Activated T-helper 17 cell treated with anti-CD3 and anti-CD28 coated beads, Interleukin-2, amount 50 U/mL, for 72 hours (primary cell): Measurements from ENCODE around the gene SPIN2A. TPM values are rescaled to one million over a fixed set of nuclear protein-coding genes. Genes with fewer than 3 reads are reported as not detected.
"Not testable (repeated sequence)": the region's sequence is repeated elsewhere in the genome, so short reads cannot be mapped to it uniquely, and the experiment has no call there.

Experiments used
- ATAC-seq: fragments of 150-1000 bp; cut with Tn5 transposase; replicated peaks from 2 replicates; pipeline ENCODE4 v1.10.0; 2021; ENCODE audit warnings: mild to moderate bottlenecking, moderate library complexity
- H3K27ac Mint-ChIP-seq: one replicate; pipeline ENCODE4 v1.8.0; 2022; ENCODE audit warnings: mixed read lengths
- H3K27me3 Mint-ChIP-seq: one replicate; pipeline ENCODE4 v1.8.0; 2022; ENCODE audit warnings: mixed read lengths
- H3K36me3 Mint-ChIP-seq: one replicate; pipeline ENCODE4 v1.8.0; 2022; ENCODE audit warnings: low read depth, mild to moderate bottlenecking, mixed read lengths
- H3K4me1 Mint-ChIP-seq: one replicate; pipeline ENCODE4 v1.8.0; 2022; ENCODE audit warnings: mixed read lengths
- H3K4me3 Mint-ChIP-seq: one replicate; pipeline ENCODE4 v1.8.0; 2022; ENCODE audit warnings: mild to moderate bottlenecking, mixed read lengths
- H3K9me3 Mint-ChIP-seq: one replicate; pipeline ENCODE4 v1.8.0; 2022; ENCODE audit warnings: mixed read lengths
- total RNA-seq, 2 donors: library from RNA; stranded (reverse); gene quantifications; one replicate each; pipeline ENCODE4 v1.2.3, GENCODE V29; 2022

The SPIN2A gene
- total RNA-seq, result 1 to 10 TPM in 1 of 2 donors, under 1 TPM in 1; 0.76 to 1.5 TPM

DNA sequence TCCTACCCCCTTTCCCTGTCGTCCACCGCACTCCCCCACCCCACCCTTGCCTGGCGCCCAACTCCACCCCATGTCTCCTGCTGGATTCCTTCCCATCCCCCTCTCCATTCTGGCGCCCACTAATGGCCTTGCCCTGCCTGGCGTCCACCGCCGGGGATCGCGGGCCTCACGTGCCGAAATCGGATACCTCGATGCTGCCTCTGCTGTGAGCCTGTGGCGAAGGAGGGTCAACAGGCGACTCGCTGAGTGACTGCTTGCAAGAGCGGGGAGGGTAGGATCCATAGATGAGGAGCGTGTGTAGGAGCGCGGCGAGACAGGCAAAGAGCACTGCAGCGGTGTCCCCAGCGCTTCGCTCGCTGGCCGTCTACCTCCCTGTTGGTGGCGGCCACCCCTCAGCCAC is at the start of gene SPIN2A:
Gene SPIN2A (minus strand): TSS at position 325 of the 400 bp plus-strand sequence. CDS start 800 bp downstream, outside the sequence.
- H3K4me3 Mint-ChIP-seq, H3K27me3 Mint-ChIP-seq, H3K4me1 Mint-ChIP-seq, H3K27ac Mint-ChIP-seq, H3K36me3 Mint-ChIP-seq, H3K9me3 Mint-ChIP-seq, ATAC-seq: not testable (repeated sequence)

DNA sequence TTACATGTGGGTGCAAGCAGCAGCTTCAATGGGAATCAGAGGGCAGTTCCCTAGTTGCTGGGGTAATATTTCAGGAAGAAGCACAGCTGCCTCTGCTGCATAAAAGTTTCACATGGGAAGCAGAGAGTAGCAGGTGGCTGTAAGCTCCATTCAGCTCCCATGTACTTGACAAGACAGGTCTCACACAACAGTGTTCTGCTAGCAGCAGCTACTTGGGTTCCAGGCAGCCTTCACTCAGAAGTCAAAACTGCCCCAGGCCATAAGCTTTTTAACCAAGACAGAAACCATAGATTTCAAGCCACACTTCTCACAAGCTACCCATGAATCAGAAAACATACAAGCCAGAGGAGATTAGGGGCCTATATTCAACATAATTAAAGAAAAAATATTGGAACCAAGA is 41.4 kb upstream of the SPIN2A start:
- no peak for ATAC-seq
- no peak overlapping the region for H3K27ac Mint-ChIP-seq
- H3K4me1 Mint-ChIP-seq, result no peaks in the 10 kb centered on the region
- no peaks in the 10 kb centered on the region for H3K27me3 Mint-ChIP-seq
- H3K4me3 Mint-ChIP-seq, result no peak overlapping the region
- peaks cover 5% of the 10 kb centered on the region for H3K9me3 Mint-ChIP-seq
- H3K36me3 Mint-ChIP-seq, result no peaks in the 10 kb centered on the region

DNA sequence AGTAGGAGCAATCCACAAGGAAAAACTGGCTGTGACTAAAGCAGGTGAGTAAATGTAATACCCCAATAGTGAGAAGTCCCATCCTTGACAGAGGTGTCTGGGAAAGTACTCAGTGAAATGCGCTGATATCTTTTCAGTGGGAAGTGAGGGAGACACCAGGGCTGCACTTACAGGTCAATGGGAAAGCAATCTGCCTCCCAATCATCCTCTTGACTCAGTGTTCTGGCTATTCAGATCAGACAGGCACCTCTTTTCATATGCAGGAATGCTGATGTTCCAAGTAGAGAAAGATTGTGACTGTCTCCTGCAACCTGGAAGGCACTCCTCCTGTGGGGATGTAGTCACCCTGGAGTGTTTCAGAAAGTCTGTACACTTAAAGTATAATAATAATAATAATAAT is 39.9 kb upstream of the SPIN2A start:
- Mint-ChIP-seq H3K9me3 (peaks cover 3% of the 10 kb centered on the region), H3K27me3 (no peaks in the 10 kb centered on the region), H3K4me1 (no peaks in the 10 kb centered on the region), H3K4me3 (no peak overlapping the region), H3K36me3 (no peaks in the 10 kb centered on the region), H3K27ac (no peak overlapping the region)
- ATAC-seq, result no peak

DNA sequence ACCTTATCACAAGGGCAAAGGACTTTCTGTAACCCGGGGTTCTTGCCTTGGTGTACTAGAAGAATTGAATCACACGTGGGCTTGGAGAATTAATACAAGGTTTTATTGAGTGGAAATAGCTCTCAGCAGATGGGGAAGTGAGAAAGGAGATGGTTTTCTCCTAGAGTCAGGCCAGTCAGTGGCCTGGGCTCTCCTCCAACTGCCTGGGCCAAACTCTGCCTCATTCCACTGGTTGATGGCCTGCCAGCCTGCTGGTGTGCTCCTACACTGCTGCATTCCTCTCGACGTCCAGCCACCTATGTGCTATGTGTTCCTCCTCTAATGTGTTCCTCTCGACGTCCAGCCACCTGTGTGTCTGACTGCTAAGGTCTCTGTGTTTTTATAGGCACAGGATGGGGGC is 35.3 kb upstream of the SPIN2A start:
- ATAC-seq, result no peak
- no peak overlapping the region for H3K4me3 Mint-ChIP-seq
- H3K4me1 Mint-ChIP-seq, result no peaks in the 10 kb centered on the region
- H3K27ac Mint-ChIP-seq, result no peak overlapping the region
- H3K9me3 Mint-ChIP-seq, result no peaks in the 10 kb centered on the region
- no peaks in the 10 kb centered on the region for H3K27me3 Mint-ChIP-seq
- no peaks in the 10 kb centered on the region for H3K36me3 Mint-ChIP-seq

DNA sequence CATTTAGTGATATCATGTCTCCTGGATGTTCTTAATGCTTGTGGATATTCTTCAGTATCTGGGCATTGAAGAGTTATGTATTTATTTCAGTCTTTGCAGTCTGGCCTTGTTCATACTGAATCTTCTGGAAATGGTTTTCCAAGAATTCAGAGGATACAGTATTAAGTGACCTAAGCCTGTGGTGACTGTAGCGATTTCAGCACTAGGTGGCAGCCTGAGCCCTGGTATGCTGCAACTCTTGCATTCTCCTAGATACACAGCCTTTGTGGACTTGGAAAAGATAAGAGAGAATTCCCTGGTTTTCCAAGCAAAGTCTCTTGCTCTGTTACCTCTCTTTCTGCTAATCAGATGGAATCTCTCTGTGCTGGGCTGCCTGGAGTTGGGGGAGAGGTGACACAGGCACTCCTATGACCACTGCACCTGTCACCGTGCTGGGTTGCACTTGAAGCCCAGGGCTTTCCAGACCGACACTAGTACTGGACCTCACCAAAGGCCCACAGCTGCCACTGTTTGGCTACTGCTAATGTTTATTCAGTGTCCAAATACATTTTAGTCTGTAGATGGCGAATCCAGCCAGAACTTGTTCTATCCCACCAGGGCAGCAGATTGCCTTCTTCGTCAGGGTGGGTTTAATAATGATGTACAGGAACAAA is 19.3 kb upstream of the SPIN2A start:
- Mint-ChIP-seq H3K27me3 (no peaks in the 10 kb centered on the region), H3K9me3 (peaks cover 3% of the 10 kb centered on the region)

DNA sequence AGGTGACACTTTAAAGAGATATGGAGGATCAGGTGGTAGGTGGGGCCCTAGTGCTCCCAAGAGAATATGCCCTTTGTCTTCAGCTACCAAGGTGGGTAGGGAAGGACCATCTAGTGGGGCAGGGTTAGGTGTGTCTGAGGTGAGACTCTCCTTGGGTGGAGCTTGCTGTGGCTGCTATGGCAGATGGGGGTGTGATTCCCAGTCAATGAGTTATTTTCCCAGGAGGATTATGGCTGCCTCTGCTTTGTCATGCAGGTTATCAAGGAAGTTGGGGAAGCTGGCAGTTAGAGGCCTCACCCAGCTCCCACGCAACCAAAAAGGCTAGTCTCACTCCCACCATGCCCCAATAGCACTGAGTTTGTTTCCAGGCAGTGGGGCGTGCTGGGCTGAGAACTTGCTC is 18.0 kb upstream of the SPIN2A start:
- Mint-ChIP-seq H3K4me3 (no peak overlapping the region), H3K27ac (no peak overlapping the region), H3K4me1 (no peaks in the 10 kb centered on the region), H3K36me3 (peaks cover 5% of the 10 kb centered on the region), H3K9me3 (peaks cover 3% of the 10 kb centered on the region), H3K27me3 (no peaks in the 10 kb centered on the region)
- no peak for ATAC-seq

More for the DNA sequence above, 19.3 kb upstream of the SPIN2A start:
- ATAC-seq, result no peak
- Mint-ChIP-seq H3K27ac (no peak overlapping the region), H3K36me3 (peaks cover 5% of the 10 kb centered on the region), H3K4me3 (no peak overlapping the region), H3K4me1 (no peaks in the 10 kb centered on the region)

DNA sequence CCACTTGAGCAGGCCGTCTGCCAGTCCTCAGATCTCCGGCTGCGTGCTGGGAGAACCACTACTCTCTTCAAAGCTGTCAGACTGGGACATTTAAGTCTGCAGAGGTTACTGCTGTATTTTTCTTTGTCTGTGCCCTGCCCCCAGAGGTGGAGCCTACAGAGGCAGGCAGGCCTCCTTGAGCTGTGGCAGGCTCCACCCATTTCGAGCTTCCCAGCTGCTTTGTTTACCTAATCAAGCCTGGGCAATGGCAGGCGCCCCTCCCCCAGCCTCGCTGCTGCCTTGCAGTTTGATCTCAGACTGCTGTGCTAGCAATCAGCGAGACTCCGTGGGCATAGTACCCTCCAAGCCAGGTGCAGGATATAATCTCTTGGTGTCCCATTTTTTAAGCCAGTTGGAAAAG is 15.0 kb upstream of the SPIN2A start:
- ATAC-seq, H3K4me3 Mint-ChIP-seq, H3K27me3 Mint-ChIP-seq, H3K9me3 Mint-ChIP-seq, H3K36me3 Mint-ChIP-seq, H3K4me1 Mint-ChIP-seq, H3K27ac Mint-ChIP-seq: not testable (repeated sequence)

DNA sequence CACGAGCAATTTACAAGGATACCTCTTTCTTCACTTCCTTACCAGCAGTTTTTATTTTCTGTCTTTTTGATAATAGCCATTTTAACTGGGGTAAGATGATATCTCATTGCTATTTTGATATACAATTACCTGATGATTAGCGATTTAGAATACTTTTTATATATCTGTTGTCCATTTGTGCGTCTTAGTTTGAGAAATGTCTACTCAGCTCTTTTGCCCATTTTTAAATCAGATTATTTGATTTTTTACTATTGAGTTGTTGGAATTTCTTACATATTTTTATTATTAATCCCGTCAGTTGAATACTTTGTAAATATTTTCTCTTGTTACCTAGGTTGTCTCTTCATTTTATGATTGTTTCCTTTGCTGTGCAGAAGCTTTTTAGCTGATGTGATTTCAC is 1.5 kb upstream of the SPIN2A start:
- H3K36me3 Mint-ChIP-seq, result no peaks in the 10 kb centered on the region
- no peak overlapping the region for H3K27ac Mint-ChIP-seq

DNA sequence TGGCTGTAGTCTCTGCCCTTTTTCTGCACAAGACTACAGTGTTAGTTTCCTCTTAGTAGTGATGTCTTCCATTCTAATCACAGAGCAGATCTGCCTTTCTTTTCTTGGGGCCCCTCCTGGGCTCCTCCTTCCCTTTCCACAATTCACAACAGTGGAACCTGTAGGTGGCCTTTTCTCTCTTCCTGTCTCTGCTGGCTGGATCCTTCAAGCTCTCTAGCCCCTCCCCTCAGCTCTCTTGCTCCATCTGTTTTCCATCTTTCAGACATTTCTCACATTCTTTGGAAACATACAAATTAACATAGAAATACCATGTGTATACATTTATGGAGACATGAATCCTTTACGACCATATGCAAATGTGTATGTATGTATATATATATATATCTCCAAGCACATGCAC is 304 bp upstream of the SPIN2A start:
- Mint-ChIP-seq H3K4me3 (no peak overlapping the region), H3K9me3 (no peaks in the 10 kb centered on the region), H3K27me3 (no peaks in the 10 kb centered on the region), H3K27ac (no peak overlapping the region), H3K4me1 (peaks cover 6% of the 10 kb centered on the region), H3K36me3 (no peaks in the 10 kb centered on the region)
- ATAC-seq, result no peak

More for the DNA sequence above, 1.5 kb upstream of the SPIN2A start:
- no peaks in the 10 kb centered on the region for H3K9me3 Mint-ChIP-seq
- no peaks in the 10 kb centered on the region for H3K27me3 Mint-ChIP-seq
- no peak overlapping the region for H3K4me3 Mint-ChIP-seq
- peaks cover 6% of the 10 kb centered on the region for H3K4me1 Mint-ChIP-seq
- no peak for ATAC-seq

DNA sequence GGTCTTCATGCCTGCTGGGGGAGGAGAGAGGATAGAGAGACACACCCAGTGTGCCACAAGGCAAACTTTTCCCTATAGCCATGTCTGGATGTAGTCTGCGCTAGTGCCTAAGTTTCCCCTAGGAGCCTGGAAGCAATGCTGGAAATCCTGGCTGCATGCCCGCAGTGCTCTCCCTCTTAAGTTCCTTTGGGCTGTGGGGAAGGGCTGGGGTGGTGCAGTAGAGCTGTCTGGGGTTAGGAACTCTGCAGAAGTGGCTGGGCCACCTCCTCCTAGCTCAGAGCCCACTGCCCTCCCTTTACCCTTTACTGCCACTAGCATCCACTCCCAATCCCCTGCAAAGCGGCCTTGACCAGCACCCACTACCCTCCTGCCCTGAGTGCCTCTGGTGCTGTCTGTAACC is 608 bp downstream of the SPIN2A start:
- H3K27ac Mint-ChIP-seq, H3K9me3 Mint-ChIP-seq, H3K27me3 Mint-ChIP-seq, H3K4me1 Mint-ChIP-seq, ATAC-seq, H3K4me3 Mint-ChIP-seq, H3K36me3 Mint-ChIP-seq: not testable (repeated sequence)

DNA sequence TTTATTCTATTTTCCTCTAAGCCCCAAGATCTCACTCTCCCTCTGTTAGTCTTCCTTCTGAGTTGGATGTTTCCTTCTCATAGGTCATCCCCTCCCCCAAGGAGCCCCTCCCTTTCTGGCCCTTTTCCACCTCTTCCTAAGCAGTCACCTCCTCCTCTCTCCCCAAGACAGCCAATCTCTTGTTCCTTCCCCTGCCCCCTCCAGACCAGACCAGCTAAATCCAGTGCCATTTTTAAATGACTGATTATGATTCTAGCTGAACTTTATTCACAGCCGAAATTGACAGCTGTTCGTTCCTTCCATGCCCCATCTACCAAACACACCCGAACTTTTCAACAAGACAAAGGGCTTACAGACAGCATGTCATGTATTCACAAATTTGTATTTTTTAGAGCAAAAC is 1.9 kb downstream of the SPIN2A start:
- Mint-ChIP-seq H3K36me3 (no peaks in the 10 kb centered on the region), H3K4me3 (no peak overlapping the region), H3K27me3 (no peaks in the 10 kb centered on the region), H3K27ac (no peak overlapping the region), H3K9me3 (no peaks in the 10 kb centered on the region), H3K4me1 (no peaks in the 10 kb centered on the region)
- ATAC-seq, result no peak

DNA sequence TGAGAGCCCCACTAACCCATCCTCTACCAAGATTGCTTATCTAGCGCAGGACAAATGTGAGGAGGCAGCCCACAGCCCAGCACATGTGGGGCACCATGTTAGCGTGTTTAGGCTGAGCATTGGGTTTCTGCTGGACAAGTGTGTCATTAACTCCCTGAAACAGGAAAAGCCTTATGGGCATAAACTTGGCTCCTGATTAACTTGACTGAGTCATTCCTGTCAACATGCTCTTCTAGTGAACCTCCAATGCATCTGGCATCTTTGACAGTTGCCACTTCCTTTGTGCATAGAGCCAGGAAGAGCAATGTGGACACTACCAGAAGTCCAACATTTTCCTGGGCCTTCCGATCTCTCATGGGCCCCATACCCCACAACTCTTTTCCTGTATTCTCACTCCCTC is 2.5 kb downstream of the SPIN2A start:
- no peak overlapping the region for H3K27ac Mint-ChIP-seq
- no peak for ATAC-seq
- no peaks in the 10 kb centered on the region for H3K27me3 Mint-ChIP-seq
- H3K9me3 Mint-ChIP-seq, result no peaks in the 10 kb centered on the region
- no peak overlapping the region for H3K4me3 Mint-ChIP-seq
- H3K36me3 Mint-ChIP-seq, result no peaks in the 10 kb centered on the region
- H3K4me1 Mint-ChIP-seq, result no peaks in the 10 kb centered on the region

DNA sequence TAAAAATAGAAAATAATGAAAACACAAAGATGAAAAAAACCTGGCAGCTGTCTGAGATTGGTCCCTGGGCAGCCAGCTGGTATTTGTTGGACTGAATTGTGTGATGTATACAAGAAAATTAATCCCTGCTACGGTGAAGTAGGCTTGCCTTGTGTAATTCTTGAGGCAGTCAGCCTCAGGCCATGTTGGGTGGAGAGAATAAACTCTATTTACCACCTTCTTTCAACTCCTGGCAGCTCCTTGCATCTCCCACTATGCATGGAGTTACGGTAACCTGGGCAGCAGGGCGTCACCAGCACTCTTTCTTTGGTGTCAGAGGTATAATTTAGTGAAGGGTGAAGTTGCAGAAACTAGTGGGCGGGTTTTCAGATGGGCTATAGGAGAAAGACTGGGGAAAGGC is 3.5 kb downstream of the SPIN2A start:
- no peak for ATAC-seq
- H3K4me1 Mint-ChIP-seq, result no peaks in the 10 kb centered on the region
- H3K27ac Mint-ChIP-seq, result no peak overlapping the region

DNA sequence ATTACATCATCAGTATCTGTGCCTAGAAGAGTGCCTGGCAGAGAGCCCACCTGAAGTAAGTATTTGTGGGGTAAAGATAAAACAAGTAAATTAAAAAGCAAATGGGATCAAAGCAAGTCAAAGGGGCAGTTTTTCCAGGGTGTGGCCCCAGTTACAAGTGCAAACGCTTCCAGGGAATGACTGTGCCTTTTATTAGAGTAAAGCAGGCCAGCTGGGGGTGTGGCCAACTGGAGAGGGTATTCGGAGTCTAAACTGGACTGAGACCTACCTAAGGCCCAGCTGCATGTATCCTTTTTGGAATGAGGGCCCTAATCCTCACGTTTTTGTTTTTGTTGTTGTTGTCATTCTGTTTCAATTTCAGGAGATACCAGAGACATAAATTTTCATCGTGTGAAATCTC is 3.9 kb downstream of the SPIN2A start:
- not testable (repeated sequence) for H3K36me3 Mint-ChIP-seq, H3K4me1 Mint-ChIP-seq, H3K27me3 Mint-ChIP-seq, H3K4me3 Mint-ChIP-seq, ATAC-seq, H3K27ac Mint-ChIP-seq, H3K9me3 Mint-ChIP-seq

More for the DNA sequence above, 3.5 kb downstream of the SPIN2A start:
- no peaks in the 10 kb centered on the region for H3K36me3 Mint-ChIP-seq
- no peaks in the 10 kb centered on the region for H3K9me3 Mint-ChIP-seq
- H3K4me3 Mint-ChIP-seq, result no peak overlapping the region
- no peaks in the 10 kb centered on the region for H3K27me3 Mint-ChIP-seq

DNA sequence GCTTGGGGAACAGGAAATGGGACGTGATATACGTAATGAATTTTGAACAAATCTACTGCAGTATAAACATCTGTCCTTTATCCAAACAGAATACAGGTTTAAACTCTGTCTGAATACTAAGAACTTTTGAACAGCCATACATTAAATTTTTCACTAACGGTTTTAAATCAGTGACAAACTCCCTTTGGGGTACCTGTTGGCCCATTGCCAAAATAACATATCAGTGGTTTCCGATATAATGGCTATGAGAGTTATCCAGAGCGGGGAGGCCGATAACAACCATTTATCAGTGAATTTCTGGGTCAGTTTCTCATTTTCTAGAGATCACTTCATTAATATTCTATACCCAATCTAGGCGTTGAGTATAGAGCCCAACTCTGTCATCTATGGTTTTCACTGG is 5.2 kb downstream of the SPIN2A start:
- Mint-ChIP-seq H3K27ac (no peak overlapping the region), H3K36me3 (no peaks in the 10 kb centered on the region), H3K27me3 (no peaks in the 10 kb centered on the region), H3K9me3 (no peaks in the 10 kb centered on the region), H3K4me1 (no peaks in the 10 kb centered on the region), H3K4me3 (no peak overlapping the region)
- ATAC-seq, result no peak

DNA sequence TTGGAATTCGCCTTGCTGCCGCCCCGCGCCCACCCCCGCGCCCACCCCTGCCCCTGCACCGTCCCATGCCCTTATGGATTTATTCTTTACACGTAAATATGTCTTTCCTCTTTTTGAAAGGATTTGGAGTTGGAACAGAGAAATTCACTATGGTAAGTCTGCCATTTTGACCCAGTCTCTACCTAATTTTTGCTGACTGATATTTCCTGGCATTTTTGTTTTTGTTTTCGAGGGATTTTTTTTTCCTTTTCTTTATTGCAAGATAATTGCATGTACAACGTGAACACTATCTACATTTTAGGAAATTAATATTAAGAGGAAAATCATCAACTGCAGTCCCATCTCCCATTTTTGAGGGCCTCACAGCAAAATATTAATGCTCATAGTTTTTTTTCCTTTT is 15.4 kb downstream of the SPIN2A start:
- ATAC-seq, result no peak
- Mint-ChIP-seq H3K27ac (peak overlapping the region; percentile 91), H3K36me3 (peaks cover 16% of the 10 kb centered on the region)

More for the DNA sequence above, 15.4 kb downstream of the SPIN2A start:
- Mint-ChIP-seq H3K4me3 (peak overlapping the region; percentile 84), H3K27me3 (no peaks in the 10 kb centered on the region), H3K9me3 (no peaks in the 10 kb centered on the region), H3K4me1 (peaks cover 7% of the 10 kb centered on the region)
